Activated CD8-positive, alpha-beta memory T cell treated with anti-CD3 and anti-CD28 coated beads for 48 hours (primary cell): Measurements from ENCODE around the gene DOK7.

Experiments
- DNase-seq, 3 experiments: peaks; one replicate each; pipeline ENCODE4 v3.0.0-alpha.2; 2020; ENCODE audit warnings: low read depth in 2 of 3, low spot score in 2 of 3

Gene DOK7

DNA sequence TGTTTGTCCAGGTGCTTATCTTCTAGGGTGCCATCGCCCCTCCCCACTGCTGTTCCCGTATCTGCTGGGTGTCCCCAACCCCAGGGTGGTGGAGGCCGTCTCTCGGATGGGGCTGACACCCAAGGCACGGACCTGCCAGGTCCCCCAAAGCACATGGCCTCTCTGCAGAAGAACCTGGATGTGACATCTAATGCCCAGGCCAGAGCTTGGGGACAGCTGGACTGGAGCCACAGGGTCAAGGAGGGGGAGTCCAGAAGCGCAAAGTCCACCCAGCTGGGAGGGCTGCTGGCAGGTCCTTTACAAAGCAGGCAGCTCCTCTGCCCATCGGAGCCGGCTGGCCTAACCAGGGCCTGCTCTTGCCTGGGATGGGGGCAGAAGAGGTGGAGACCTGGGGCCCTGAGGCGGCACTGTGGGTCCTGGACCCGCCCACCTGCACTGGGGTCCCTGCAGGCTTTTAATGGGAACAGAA is 751 bp upstream of the DOK7 start:
- no peak for DNase-seq

DNA sequence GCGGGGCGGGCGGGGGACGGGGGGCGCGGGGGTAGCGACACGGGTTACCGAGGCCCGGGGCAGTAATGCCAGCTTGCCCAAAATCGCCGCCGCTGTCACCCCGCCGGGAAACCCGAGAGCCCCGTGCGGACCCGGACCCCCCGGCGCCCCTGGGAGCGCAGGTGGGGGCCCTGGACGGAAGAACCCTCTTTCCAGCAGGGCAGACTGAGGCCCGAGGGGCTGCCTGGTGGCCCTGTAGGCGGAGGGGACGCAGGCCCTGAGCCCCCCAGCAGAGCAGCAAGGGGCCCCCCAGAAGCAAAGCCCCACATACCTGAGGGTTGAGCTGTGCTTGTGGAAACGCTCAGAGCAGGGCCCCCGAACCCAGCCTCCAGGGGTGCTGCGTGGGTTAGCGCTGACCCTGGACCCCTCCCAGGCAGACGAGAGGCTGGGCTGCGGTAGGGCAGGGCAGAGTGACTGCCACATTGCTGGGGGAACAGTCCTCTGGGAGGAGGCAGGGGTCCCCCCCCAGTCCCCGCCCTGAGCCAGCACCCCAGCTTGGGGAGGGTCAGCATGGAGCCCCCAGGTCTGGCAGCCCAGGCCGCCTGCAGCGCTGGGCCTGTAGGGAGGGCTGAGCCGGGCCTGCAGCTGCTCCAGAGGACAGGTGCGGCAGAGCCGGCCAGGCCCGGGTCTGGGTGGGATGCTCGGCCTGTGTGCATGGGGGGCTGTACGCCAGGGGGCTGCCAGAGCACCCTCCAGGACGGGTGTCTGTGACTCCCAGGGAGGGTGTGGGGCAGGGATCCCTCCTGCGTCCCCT is 646 bp downstream of the DOK7 start:
- DNase-seq = no peak

DNA sequence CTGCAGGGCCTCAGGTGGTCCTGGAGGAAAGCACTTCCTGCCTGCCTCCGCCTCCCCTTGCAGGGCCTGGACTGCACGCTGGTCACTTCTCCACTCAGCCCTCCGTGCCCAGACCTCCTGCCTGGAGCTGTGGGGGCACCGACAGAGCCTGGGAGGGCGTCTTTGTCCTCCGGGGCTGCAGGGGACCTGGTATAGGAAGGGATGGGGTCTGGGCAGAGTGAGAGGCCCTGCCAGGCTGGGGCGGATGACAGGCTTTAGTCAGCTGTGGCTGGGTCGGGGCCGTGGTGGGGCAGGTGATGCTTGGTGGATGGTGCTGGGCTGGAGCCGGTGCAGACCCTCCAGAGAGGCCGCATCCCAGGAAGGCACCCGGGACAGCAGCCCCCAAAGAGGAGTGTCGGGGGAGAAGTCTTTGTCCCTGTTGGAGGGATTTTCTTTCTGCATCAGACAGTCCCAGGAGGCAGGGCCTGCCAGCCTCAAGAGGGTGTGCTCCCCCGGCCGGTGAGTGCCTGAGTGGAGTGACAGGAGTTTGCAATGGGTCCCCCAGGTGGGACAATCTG is 1.3 kb downstream of the DOK7 start:
- DNase-seq = no peak

- no peak for DNase-seq
Observed at GRCh38 chr4:3464911-3465697, 2.0 kb downstream of the DOK7 start.

GRCh38 chr4:3465698-3466671 is 2.9 kb downstream of the DOK7 start:
- no peak for DNase-seq

- no peak for DNase-seq
Observed at GRCh38 chr4:3466691-3467600, 3.8 kb downstream of the DOK7 start.

DNA sequence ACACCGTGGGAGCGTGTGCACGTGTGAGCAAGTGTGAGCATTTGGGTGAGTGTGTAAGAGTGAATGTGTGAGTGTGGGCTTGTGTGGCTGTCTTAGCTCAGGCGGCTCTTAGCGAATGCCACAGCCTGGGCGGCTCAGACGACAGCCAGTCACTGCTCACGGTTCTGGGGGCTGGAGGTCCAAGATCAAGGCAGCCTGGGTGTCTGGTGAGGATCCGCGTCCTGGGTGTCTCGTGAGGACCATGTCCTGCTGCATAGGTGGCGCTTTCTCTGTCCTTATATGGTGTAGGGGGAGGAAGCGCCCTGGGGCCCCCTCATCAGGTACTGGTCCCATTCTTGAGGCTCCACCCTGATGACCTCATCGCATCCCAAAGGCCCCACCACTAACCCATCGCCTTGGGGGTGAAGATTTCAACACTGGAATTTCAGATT is 4.5 kb downstream of the DOK7 start:
- no peak for DNase-seq

DNA sequence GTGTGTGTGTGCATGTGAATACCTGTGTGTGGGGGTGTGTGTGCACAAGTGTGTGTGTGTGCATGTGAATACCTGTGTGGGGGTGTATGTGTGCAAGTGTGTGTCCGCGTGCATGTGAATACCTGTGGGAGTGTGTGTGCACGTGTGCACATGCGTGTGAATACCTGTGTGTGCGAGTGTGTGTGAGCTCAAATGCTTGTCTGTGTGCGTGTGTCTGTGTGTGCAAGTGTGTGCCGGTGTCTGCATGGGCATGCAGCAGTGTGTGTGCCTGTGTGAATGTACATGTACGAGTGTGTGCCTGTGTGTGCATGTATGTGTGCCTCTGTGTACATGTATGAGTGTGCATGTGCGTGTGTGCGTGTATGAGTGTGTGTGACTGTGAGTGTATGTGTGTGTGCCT is 5.0 kb downstream of the DOK7 start:
- DNase-seq = no peak

- no peak for DNase-seq
Observed at GRCh38 chr4:3468804-3469203, 5.7 kb downstream of the DOK7 start.

- DNase-seq = no peak
Observed at GRCh38 chr4:3469386-3470243, 6.5 kb downstream of the DOK7 start.

DNA sequence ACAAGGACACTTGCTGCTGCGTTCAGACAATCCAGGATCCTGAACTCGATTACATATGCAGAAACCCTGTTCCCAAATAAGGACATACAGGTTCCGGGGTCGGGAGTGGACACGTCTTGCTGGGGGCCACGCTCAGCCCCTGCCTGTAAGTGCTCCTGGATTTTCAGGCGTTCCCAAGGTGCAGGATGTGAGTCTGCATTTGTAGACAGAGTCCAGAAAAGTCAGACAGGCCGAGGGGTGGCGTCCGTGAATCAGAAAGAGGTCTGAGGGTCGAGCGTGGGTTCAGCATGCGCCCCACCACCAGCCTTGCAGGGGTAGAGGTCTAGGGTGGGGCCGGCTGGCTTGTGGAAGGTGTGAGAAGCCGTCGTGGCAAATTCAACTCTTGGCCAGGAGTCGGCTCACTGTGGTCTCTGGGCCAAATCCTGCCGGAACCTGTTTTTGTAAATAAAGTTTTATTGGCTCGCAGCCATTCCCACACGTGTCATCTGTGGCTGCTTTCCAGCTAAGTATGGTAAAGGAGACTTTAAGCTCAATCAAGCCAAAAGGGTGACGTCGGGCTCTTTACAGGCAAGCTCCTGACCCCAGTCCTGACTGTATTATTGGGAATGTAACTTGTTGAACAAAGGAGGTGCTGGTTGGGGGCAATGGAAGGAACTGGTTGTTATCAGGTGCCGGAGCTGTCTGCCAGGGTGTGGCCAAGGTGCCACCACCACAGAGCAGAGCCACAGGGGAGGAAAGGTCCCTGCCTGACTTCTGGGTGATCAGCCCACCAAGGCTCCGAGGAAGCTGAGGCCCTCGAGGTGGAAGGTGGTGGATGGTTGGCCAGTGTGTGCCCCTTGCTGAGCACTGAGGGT is 7.4 kb downstream of the DOK7 start:
- no peak for DNase-seq

DNA sequence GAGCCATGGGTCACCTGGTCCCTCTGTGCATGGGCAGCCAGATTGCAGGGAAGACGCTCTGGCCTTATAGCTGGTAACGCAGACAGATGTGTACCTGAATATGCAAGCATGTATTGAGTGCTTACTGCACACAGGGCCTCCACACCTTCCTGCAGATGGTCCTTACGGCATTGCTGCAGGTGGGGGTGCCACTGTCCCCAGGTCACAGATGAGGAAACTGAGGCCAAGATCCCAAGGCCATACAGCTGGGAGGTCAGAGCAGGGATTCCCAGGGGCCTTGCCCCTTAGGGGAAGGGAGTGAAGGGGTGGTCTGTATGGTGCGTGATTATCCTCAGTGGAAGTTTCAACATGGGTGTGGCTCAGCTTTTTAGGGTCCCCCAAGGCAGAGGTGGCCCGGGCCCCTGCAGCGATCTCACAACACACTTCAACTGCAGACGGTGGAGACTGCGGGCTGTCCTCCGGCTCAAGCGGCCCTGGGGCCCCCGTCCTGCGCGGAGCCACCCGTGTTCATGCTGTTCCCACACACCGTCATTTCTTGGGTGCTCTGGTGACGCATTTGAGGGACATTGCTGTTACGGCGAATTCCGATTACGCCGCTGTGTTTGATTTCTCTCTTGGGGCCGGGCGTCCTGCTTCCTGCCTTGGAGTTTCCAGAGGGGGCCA is 8.1 kb downstream of the DOK7 start:
- DNase-seq = no peak

DNA sequence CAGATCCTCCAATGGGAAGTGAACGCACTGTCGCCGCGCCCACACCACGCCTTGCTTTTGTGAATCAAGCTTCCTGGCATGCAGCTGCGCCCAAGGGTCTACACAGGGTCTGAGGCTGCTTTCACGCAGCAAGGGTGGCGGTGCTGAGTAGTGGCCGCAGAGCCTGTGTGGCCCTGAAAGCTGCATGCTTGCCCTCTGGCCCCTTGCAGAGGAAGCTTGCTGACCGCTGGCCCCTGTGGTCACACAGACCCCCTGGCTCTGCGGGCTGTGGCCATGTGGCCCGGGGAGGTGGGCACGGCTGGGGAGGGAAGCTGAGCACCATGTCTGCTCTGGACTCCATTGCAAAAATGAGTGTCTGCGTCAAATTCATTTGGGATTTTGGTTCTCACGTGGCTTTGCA is 8.8 kb downstream of the DOK7 start:
- DNase-seq = no peak

DNA sequence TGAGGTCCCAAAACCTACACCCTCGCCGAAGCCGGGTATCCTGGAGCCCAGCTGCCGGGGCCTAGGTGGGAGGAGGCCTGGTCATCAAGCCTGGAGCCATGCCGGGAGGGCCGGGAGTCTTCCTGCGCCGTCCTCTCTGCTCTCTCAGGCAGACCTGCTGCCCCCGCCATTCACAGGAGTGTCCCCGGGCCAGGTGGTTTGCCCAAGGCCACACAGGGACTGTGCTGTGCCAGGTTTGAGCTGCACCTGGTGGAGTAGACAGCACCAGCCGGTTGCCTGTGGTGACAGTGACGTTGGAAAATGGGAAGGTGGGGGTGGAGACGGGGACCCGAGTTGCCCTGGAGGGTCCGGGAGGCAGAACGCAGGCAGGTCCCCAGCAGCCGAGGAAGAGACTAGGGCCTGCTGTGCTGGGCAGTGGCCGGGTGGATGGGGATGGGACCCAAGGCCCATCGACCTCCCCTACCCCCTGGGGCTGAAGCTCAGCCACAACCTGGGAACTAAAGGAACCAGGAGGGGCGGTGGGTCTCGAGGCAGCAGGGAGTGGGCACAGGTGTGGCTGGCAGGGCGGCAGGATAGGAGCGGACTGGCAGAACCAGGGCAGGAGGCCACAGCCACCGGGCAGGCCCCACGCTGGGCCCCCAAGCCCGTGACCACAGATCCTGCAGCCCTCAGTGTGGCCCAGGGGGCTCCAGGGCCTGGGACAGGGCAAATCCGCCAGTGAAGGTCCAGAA is 9.5 kb downstream of the DOK7 start:
- DNase-seq = no peak

DNA sequence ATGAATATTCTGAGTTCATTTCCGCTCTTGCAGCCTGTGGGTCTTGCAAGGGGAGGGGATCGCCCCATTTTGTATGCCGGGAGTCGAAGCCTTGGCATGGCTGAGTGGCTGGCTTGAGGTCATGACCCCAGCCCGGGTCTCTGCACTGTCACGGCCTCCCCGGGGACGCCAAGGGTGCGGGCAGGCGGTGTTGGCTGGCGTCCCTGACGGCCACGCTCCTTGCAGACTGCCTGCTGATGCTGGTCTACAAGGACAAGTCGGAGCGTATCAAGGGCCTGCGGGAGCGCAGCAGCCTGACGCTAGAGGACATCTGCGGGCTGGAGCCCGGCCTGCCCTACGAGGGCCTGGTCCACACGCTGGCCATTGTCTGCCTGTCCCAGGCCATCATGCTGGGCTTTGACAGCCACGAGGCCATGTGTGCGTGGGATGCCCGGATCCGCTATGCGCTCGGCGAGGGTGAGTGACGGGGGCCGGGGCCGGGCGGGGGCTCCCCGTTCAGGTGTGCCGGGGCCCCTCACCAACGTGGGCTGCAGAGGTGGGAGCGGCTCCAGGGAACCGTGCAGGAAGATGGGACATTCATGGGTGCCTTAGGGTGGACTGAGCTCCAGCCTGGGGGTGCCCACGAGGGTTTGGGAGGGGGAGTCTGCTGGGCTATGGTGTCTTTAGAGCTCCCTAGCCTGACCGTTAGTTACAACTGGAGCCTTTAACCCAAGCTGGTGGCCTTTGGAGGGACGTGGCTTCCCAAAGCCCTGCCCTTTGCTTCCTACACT is 10.3 kb downstream of the DOK7 start:
- DNase-seq = no peak
